ENCODE measurements around the gene USHBP1. TPM values are rescaled to one million over a fixed set of nuclear protein-coding genes. Genes with fewer than 3 reads are reported as not detected.

Gene USHBP1
- total and polyA plus RNA-seq, 4 donors: 6.2 to 12.3 (median 11.6) TPM

DNA sequence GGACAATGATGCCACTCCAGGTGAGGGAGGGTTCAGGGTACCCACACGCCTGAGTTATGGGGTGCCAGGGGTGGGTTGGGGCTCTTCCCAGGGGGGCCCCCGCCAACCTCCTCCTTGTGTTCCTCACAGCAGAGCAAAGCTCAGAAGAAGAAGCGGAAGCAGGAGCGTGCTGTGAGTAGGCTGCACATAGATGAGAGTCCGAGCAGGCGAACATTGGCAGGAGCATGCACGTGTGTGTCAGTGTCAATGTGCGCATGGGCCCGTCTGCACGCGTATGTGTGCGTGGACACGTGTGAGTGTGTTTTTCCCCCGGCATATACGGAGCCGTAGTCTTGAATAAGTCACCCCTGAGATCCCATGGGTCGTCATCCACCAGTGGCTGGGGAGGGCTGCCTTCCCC lies 61.8 kb downstream of the USHBP1 start:
- Histone ChIP-seq H3K27ac (ENCODE audit: low read depth in 1 of 2, low read length in 1 of 2) (no peak overlapping the region), H3K27me3 (ENCODE audit: control insufficient read depth in 3 of 3, insufficient read depth in 3 of 3, low read length in 2 of 3) (no peaks in the 10 kb centered on the region), H3K4me1 (ENCODE audit: control insufficient read depth in 5 of 5, insufficient read depth in 5 of 5, low read length in 5 of 5) (no peaks in the 10 kb centered on the region), H3K36me3 (ENCODE audit: control insufficient read depth in 4 of 4, insufficient read depth in 4 of 4, low read length in 4 of 4) (peaks cover 15 to 70% (median 38%) of the 10 kb centered on the region in 4 donors), H3K9ac (ENCODE audit: insufficient read depth in 1 of 2, low read length in 2 of 2) (no peak overlapping the region), H3K4me3 (no peak overlapping the region), H3K9me3 (ENCODE audit: control insufficient read depth in 4 of 4, insufficient read depth in 3 of 4, low read length in 3 of 4) (no peaks in the 10 kb centered on the region)
- TF ChIP-seq CTCF (IDR thresholded peaks at IDR 0.05; ENCODE audit: control extremely low read depth, extremely low read depth): no peak
- no peak for ATAC-seq (ENCODE audit: insufficient read depth, low FRiP score)
- WGBS, 2 donors: 90 to 96% methylated on average over 17 of the region's 17 CpGs
- no peak for DNase-seq

DNA sequence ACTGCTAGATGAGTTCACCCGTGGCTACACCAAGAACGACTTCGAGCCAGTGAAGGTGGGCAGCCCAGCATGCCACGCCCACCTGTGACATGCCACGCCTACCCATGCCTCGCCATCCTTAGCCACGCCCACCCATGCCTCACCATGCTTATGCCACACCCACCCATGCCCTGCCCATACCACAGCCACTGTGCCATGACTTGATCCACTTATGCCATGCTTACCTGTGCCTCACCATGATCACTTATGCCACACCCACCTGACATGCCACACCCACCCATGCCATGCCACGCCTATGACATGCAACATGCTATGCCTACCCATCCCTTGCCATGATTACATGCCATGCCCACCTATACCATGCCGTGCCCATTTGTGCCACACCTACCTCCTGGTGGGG lies 62.3 kb downstream of the USHBP1 start:
- Histone ChIP-seq H3K4me3 (no peak overlapping the region), H3K27me3 (ENCODE audit: control insufficient read depth in 3 of 3, insufficient read depth in 3 of 3, low read length in 2 of 3) (no peaks in the 10 kb centered on the region), H3K9ac (ENCODE audit: insufficient read depth in 1 of 2, low read length in 2 of 2) (no peak overlapping the region), H3K9me3 (ENCODE audit: control insufficient read depth in 4 of 4, insufficient read depth in 3 of 4, low read length in 3 of 4) (no peaks in the 10 kb centered on the region), H3K27ac (ENCODE audit: low read depth in 1 of 2, low read length in 1 of 2) (no peak overlapping the region), H3K36me3 (ENCODE audit: control insufficient read depth in 4 of 4, insufficient read depth in 4 of 4, low read length in 4 of 4) (peaks cover 18 to 74% (median 40%) of the 10 kb centered on the region in 4 donors), H3K4me1 (ENCODE audit: control insufficient read depth in 5 of 5, insufficient read depth in 5 of 5, low read length in 5 of 5) (no peaks in the 10 kb centered on the region)
- WGBS, 2 donors: 89 to 90% methylated on average over 9 of the region's 9 CpGs
- ATAC-seq (ENCODE audit: insufficient read depth, low FRiP score) (no peak), DNase-seq (no peak)
- no peak for TF ChIP-seq CTCF (IDR thresholded peaks at IDR 0.05; ENCODE audit: control extremely low read depth, extremely low read depth)

- Histone ChIP-seq H3K4me3 (no peak overlapping the region), H3K9ac (ENCODE audit: insufficient read depth in 1 of 2, low read length in 2 of 2) (no peak overlapping the region), H3K4me1 (ENCODE audit: control insufficient read depth in 5 of 5, insufficient read depth in 5 of 5, low read length in 5 of 5) (no peaks in the 10 kb centered on the region), H3K9me3 (ENCODE audit: control insufficient read depth in 4 of 4, insufficient read depth in 3 of 4, low read length in 3 of 4) (no peaks in the 10 kb centered on the region), H3K36me3 (ENCODE audit: control insufficient read depth in 4 of 4, insufficient read depth in 4 of 4, low read length in 4 of 4) (peaks cover 17 to 61% (median 33%) of the 10 kb centered on the region in 4 donors), H3K27me3 (ENCODE audit: control insufficient read depth in 3 of 3, insufficient read depth in 3 of 3, low read length in 2 of 3) (no peaks in the 10 kb centered on the region), H3K27ac (ENCODE audit: low read depth in 1 of 2, low read length in 1 of 2) (no peak overlapping the region)
- 84 to 91% methylated on average over 16 of the region's 16 CpGs for WGBS, 2 donors
- ATAC-seq (ENCODE audit: insufficient read depth, low FRiP score) (no peak), DNase-seq (no peak)
- TF ChIP-seq CTCF (IDR thresholded peaks at IDR 0.05; ENCODE audit: control extremely low read depth, extremely low read depth): no peak
Measured at GRCh38 chr19:17200408-17201079, 64.0 kb downstream of the USHBP1 start.

Other genes starting within 250 kb of the USHBP1 start
- gene CPAMD8, start 237.9 kb downstream of the USHBP1 start, total RNA-seq: 100 to 1,000 TPM in 1 of 2 donors, 10 to 100 TPM in 1; 38.5 to 143 TPM
- gene CPAMD8, start 237.9 kb downstream of the USHBP1 start, polyA plus RNA-seq: 10 to 100 TPM in 1 of 2 donors, 1 to 10 TPM in 1; 9.6 to 24.3 TPM
- gene HAUS8, start 189.3 kb downstream of the USHBP1 start, total RNA-seq: 1 to 10 TPM; 8.4 to 8.5 TPM
- 10 to 100 TPM in 1 of 2 donors, 1 to 10 TPM in 1; 6.1 to 13.8 TPM for gene HAUS8, start 189.3 kb downstream of the USHBP1 start, polyA plus RNA-seq
- 100 to 1,000 TPM in 1 of 2 donors, 10 to 100 TPM in 1; 44.3 to 121 TPM for gene MYO9B, start 189.0 kb downstream of the USHBP1 start, total RNA-seq
- 10 to 100 TPM; 95.2 to 99.2 TPM for gene MYO9B, start 189.0 kb downstream of the USHBP1 start, polyA plus RNA-seq
- 10 to 100 TPM; 22.0 to 33.5 TPM for gene USE1, start 49.4 kb downstream of the USHBP1 start, total RNA-seq
- 10 to 100 TPM; 36.2 to 60.1 TPM for gene USE1, start 49.4 kb downstream of the USHBP1 start, polyA plus RNA-seq
- 10 to 100 TPM in 1 of 2 donors, 1 to 10 TPM in 1; 9.1 to 39.5 TPM for gene OCEL1, start 38.5 kb downstream of the USHBP1 start, total RNA-seq
- 10 to 100 TPM; 19.4 to 31.1 TPM for gene OCEL1, start 38.5 kb downstream of the USHBP1 start, polyA plus RNA-seq
- 10 to 100 TPM; 26.1 to 65.5 TPM for gene NR2F6, start 18.8 kb downstream of the USHBP1 start, total RNA-seq
- 10 to 100 TPM; 26.8 to 28.0 TPM for gene NR2F6, start 18.8 kb downstream of the USHBP1 start, polyA plus RNA-seq
- 10 to 100 TPM; 52.4 to 75.1 TPM for gene BABAM1, start 2.7 kb upstream of the USHBP1 start, total RNA-seq
- gene BABAM1, start 2.7 kb upstream of the USHBP1 start, polyA plus RNA-seq: 10 to 100 TPM; 61.8 to 65.1 TPM
- 1 to 10 TPM in 1 of 2 donors, under 1 TPM in 1; 0.95 to 1.6 TPM for gene ANKLE1, start 17.2 kb upstream of the USHBP1 start, total RNA-seq
- 1 to 10 TPM in 1 of 2 donors, under 1 TPM in 1; 0.43 to 1.1 TPM for gene ANKLE1, start 17.2 kb upstream of the USHBP1 start, polyA plus RNA-seq
- gene ABHD8, start 38.7 kb upstream of the USHBP1 start, total RNA-seq: 10 to 100 TPM; 12.8 to 23.0 TPM
- gene ABHD8, start 38.7 kb upstream of the USHBP1 start, polyA plus RNA-seq: 10 to 100 TPM; 14.9 to 15.4 TPM
- gene MRPL34, start 41.1 kb upstream of the USHBP1 start, total RNA-seq: 10 to 100 TPM; 22.3 to 85.7 TPM
- 100 to 1,000 TPM; 101 to 137 TPM for gene MRPL34, start 41.1 kb upstream of the USHBP1 start, polyA plus RNA-seq
- 10 to 100 TPM; 16.1 to 40.7 TPM for gene DDA1, start 44.8 kb upstream of the USHBP1 start, total RNA-seq
- 10 to 100 TPM; 60.2 to 66.5 TPM for gene DDA1, start 44.8 kb upstream of the USHBP1 start, polyA plus RNA-seq
- 10 to 100 TPM in 1 of 2 donors, 1 to 10 TPM in 1; 7.1 to 22.5 TPM for gene ANO8, start 70.1 kb upstream of the USHBP1 start, total RNA-seq
- 1 to 10 TPM; 7.1 to 8.8 TPM for gene ANO8, start 70.1 kb upstream of the USHBP1 start, polyA plus RNA-seq
- 10 to 100 TPM; 22.2 to 24.1 TPM for gene GTPBP3, start 72.8 kb upstream of the USHBP1 start, total RNA-seq
- gene GTPBP3, start 72.8 kb upstream of the USHBP1 start, polyA plus RNA-seq: 10 to 100 TPM; 13.3 to 14.2 TPM
- gene PLVAP, start 112.6 kb upstream of the USHBP1 start, total RNA-seq: 10 to 100 TPM in 1 of 2 donors, 1 to 10 TPM in 1; 6.4 to 29.1 TPM
- gene PLVAP, start 112.6 kb upstream of the USHBP1 start, polyA plus RNA-seq: 10 to 100 TPM; 22.6 to 55.0 TPM
- gene CCDC194, start 129.5 kb upstream of the USHBP1 start, total RNA-seq: under 1 TPM in 1 of 2 donors, not detected in 1; 0.74 TPM
- under 1 TPM; 0.13 to 0.37 TPM for gene CCDC194, start 129.5 kb upstream of the USHBP1 start, polyA plus RNA-seq
- gene BST2, start 140.9 kb upstream of the USHBP1 start, total RNA-seq: 10 to 100 TPM; 49.8 to 71.3 TPM
- gene BST2, start 140.9 kb upstream of the USHBP1 start, polyA plus RNA-seq: 100 to 1,000 TPM in 1 of 2 donors, 10 to 100 TPM in 1; 48.2 to 179 TPM
- 10 to 100 TPM; 28.5 to 66.9 TPM for gene MVB12A, start 155.3 kb upstream of the USHBP1 start, total RNA-seq
- gene MVB12A, start 155.3 kb upstream of the USHBP1 start, polyA plus RNA-seq: 10 to 100 TPM; 59.6 to 62.1 TPM
- gene TMEM221, start 183.9 kb upstream of the USHBP1 start, total RNA-seq: under 1 TPM; 0.12 to 0.57 TPM
- under 1 TPM; 0.06 to 0.08 TPM for gene TMEM221, start 183.9 kb upstream of the USHBP1 start, polyA plus RNA-seq
- gene NXNL1, start 196.2 kb upstream of the USHBP1 start, total RNA-seq: not detected
- gene NXNL1, start 196.2 kb upstream of the USHBP1 start, polyA plus RNA-seq: not detected
- gene SLC27A1, start 205.8 kb upstream of the USHBP1 start, total RNA-seq: 10 to 100 TPM; 25.4 to 26.9 TPM
- gene SLC27A1, start 205.8 kb upstream of the USHBP1 start, polyA plus RNA-seq: 10 to 100 TPM; 12.2 to 15.8 TPM
- 100 to 1,000 TPM in 1 of 2 donors, 10 to 100 TPM in 1; 63.2 to 109 TPM for gene PGLS, start 246.9 kb upstream of the USHBP1 start, total RNA-seq
- 100 to 1,000 TPM; 107 to 122 TPM for gene PGLS, start 246.9 kb upstream of the USHBP1 start, polyA plus RNA-seq

Data from lung (tissue), 12 donors.